ENCODE results near the gene NAGA.

GRCh38 chr22:42021571-42021970 lies 49.0 kb downstream of the NAGA start:
- TF ChIP-seq EZH2phosphoT487 (conservative IDR thresholded peaks at IDR 0.05; ENCODE audit: low read length) (no peak), CTCF (IDR thresholded peaks at IDR 0.05; ENCODE audit: insufficient read depth, low read length, poor library complexity, severe bottlenecking) (no peak)
